ENCODE results near the gene LAMP1.
"Not testable (repeated sequence)": the region's sequence is repeated elsewhere in the genome, so short reads cannot be mapped to it uniquely, and the experiment has no call there.

The LAMP1 gene

GRCh38 chr13:113314895-113315470 lies 17.9 kb downstream of the LAMP1 start:
- not testable (repeated sequence) for H3K36me3 Mint-ChIP-seq, H3K27me3 Mint-ChIP-seq

GRCh38 chr13:113315992-113316391 lies 19.0 kb downstream of the LAMP1 start:
- Mint-ChIP-seq H3K27ac (no peak overlapping the region), H3K4me1 (ENCODE audit: low read depth) (peaks cover 5% of the 10 kb centered on the region), H3K9me3 (ENCODE audit: low read depth) (no peaks in the 10 kb centered on the region), H3K27me3 (no peaks in the 10 kb centered on the region), H3K4me3 (no peak overlapping the region), H3K36me3 (no peaks in the 10 kb centered on the region)

More at GRCh38 chr13:113314895-113315470, 17.9 kb downstream of the LAMP1 start:
- not testable (repeated sequence) for H3K27ac Mint-ChIP-seq; H3K4me1 Mint-ChIP-seq (ENCODE audit: low read depth); H3K4me3 Mint-ChIP-seq; H3K9me3 Mint-ChIP-seq (ENCODE audit: low read depth)

DNA sequence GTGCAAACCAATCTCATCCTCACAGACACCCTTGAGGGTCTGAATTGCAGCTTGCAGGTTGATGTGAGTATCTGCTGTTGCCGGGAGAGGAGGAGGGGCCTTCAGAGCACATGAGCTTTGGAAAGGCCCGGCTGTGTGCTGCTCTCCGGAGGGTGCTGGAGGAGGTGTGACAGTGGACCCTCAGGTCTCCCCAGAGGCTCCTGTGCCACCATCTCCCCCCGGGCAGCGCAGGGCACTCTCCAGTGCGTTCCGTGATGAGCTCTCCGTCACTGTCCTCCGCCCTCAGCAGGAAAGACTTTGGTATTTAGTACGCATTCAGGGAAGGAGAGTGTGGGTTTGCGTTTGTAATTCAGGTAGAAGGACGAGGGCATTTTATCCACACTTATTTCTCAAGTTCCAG lies 20.0 kb downstream of the LAMP1 start:
- Mint-ChIP-seq H3K4me3 (no peak overlapping the region), H3K9me3 (ENCODE audit: low read depth) (no peaks in the 10 kb centered on the region), H3K27ac (no peak overlapping the region), H3K27me3 (no peaks in the 10 kb centered on the region), H3K36me3 (no peaks in the 10 kb centered on the region), H3K4me1 (ENCODE audit: low read depth) (peaks cover 5% of the 10 kb centered on the region)

GRCh38 chr13:113318956-113319355 lies 21.9 kb downstream of the LAMP1 start:
- peaks cover 3% of the 10 kb centered on the region for H3K36me3 Mint-ChIP-seq
- H3K27me3 Mint-ChIP-seq = no peaks in the 10 kb centered on the region
- peaks cover 3% of the 10 kb centered on the region for H3K4me1 Mint-ChIP-seq (ENCODE audit: low read depth)
- H3K9me3 Mint-ChIP-seq (ENCODE audit: low read depth) = no peaks in the 10 kb centered on the region
- no peak overlapping the region for H3K4me3 Mint-ChIP-seq
- no peak overlapping the region for H3K27ac Mint-ChIP-seq

DNA sequence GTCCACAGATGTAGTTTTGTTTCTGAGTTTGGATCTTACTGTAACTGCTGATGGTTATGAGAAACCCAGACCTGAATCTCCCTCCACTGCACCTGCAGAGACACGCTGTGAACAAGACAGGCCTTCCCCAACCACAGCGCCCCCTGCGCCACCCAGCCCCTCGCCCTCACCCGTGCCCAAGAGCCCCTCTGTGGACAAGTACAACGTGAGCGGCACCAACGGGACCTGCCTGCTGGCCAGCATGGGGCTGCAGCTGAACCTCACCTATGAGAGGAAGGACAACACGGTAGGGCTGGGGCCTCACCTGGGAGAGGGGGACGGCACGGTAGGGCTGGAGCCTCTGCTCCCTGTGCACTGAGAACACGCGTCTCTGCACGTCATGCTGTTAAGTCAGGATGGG lies 22.3 kb downstream of the LAMP1 start:
- Mint-ChIP-seq H3K4me3 (no peak overlapping the region), H3K27me3 (no peaks in the 10 kb centered on the region), H3K27ac (no peak overlapping the region), H3K4me1 (ENCODE audit: low read depth) (peaks cover 3% of the 10 kb centered on the region), H3K9me3 (ENCODE audit: low read depth) (no peaks in the 10 kb centered on the region), H3K36me3 (peaks cover 3% of the 10 kb centered on the region)

- Mint-ChIP-seq H3K9me3 (ENCODE audit: low read depth) (no peaks in the 10 kb centered on the region), H3K4me3 (no peak overlapping the region), H3K27ac (no peak overlapping the region), H3K36me3 (peaks cover 3% of the 10 kb centered on the region), H3K27me3 (no peaks in the 10 kb centered on the region), H3K4me1 (ENCODE audit: low read depth) (no peaks in the 10 kb centered on the region)
Measured at GRCh38 chr13:113320226-113320875, 23.3 kb downstream of the LAMP1 start.

GRCh38 chr13:113321546-113321945 lies 24.5 kb downstream of the LAMP1 start:
- H3K36me3 Mint-ChIP-seq = peaks cover 3% of the 10 kb centered on the region
- H3K27me3 Mint-ChIP-seq = no peaks in the 10 kb centered on the region
- no peaks in the 10 kb centered on the region for H3K9me3 Mint-ChIP-seq (ENCODE audit: low read depth)
- H3K27ac Mint-ChIP-seq = no peak overlapping the region
- H3K4me1 Mint-ChIP-seq (ENCODE audit: low read depth) = no peaks in the 10 kb centered on the region
- no peak overlapping the region for H3K4me3 Mint-ChIP-seq

- Mint-ChIP-seq H3K27me3 (no peaks in the 10 kb centered on the region), H3K4me3 (no peak overlapping the region), H3K9me3 (ENCODE audit: low read depth) (no peaks in the 10 kb centered on the region), H3K4me1 (ENCODE audit: low read depth) (no peaks in the 10 kb centered on the region), H3K36me3 (peaks cover 3% of the 10 kb centered on the region), H3K27ac (no peak overlapping the region)
Measured at GRCh38 chr13:113322043-113322461, 25.0 kb downstream of the LAMP1 start.

- Mint-ChIP-seq H3K4me1 (ENCODE audit: low read depth) (peaks cover under 1% of the 10 kb centered on the region), H3K27ac (no peak overlapping the region), H3K36me3 (peaks cover 3% of the 10 kb centered on the region), H3K4me3 (no peak overlapping the region), H3K9me3 (ENCODE audit: low read depth) (no peaks in the 10 kb centered on the region), H3K27me3 (no peaks in the 10 kb centered on the region)
Measured at GRCh38 chr13:113322890-113323651, 26.0 kb downstream of the LAMP1 start.

DNA sequence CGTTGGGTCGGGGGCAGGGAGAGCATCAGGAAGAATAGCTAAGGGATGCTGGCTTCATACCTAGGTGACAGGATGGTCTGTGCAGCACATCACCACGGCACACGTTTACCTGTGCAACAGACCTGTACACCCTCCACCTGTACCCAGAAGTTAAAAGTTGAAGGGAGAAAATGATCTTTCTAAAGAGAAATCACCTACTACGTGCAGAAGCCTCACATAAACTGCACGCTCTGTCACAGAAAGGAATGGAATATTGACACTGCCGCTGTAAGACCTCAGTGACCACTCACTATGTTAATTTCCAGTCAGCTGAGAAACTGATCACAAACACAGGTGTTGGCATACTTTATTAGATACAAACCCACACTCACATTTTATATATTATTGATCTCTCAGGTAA lies 26.8 kb downstream of the LAMP1 start:
- Mint-ChIP-seq H3K4me1 (ENCODE audit: low read depth) (peaks cover 5% of the 10 kb centered on the region), H3K9me3 (ENCODE audit: low read depth) (no peaks in the 10 kb centered on the region), H3K27ac (no peak overlapping the region), H3K27me3 (no peaks in the 10 kb centered on the region), H3K36me3 (peaks cover 3% of the 10 kb centered on the region), H3K4me3 (no peak overlapping the region)

DNA sequence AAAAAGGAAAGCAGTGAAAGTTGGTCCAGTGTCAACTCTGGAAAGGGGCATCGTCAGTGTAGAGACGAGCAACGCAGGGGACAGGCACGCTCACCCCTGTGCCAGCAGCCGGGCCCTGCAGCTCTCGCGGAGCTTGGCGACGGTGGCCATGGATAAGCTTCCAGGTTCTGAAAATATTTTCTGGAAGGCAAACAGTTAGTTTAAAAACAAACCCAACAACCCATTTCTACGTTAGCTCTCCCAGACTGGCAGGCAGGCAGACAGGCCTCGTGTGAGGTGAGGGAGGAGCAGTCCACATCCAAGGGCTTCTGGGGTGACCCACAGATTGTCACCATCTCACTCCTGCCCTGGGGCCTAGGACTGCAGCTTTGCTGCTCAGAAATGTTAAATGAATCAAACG lies 27.4 kb downstream of the LAMP1 start:
- Mint-ChIP-seq H3K27ac (no peak overlapping the region), H3K4me3 (no peak overlapping the region), H3K36me3 (peaks cover 3% of the 10 kb centered on the region), H3K4me1 (ENCODE audit: low read depth) (peaks cover 7% of the 10 kb centered on the region), H3K9me3 (ENCODE audit: low read depth) (no peaks in the 10 kb centered on the region), H3K27me3 (no peaks in the 10 kb centered on the region)

- Mint-ChIP-seq H3K9me3 (ENCODE audit: low read depth) (no peaks in the 10 kb centered on the region), H3K4me3 (no peak overlapping the region), H3K27me3 (no peaks in the 10 kb centered on the region), H3K36me3 (peaks cover 3% of the 10 kb centered on the region), H3K27ac (no peak overlapping the region), H3K4me1 (ENCODE audit: low read depth) (peaks cover 7% of the 10 kb centered on the region)
Measured at GRCh38 chr13:113325779-113326178, 28.7 kb downstream of the LAMP1 start.

DNA sequence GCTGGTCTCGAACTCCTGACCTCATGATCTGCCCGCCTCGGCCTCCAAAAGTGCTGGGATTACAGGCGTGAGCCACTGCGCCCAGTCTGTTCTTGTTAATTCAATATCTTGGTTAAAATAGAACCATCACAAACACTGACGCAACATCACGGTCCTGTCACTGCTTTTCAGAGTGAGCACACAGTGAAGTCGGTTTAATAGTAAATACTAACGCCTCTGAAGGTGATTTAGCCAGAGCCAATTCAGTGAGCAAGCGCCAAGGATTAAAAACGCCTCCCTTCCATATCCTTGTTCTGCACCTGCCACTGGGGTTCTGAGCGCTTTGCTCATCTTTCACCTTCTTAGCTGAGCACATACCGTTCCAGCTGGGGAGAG lies 30.3 kb downstream of the LAMP1 start:
- Mint-ChIP-seq H3K27ac (no peak overlapping the region), H3K36me3 (peaks cover 3% of the 10 kb centered on the region), H3K4me1 (ENCODE audit: low read depth) (peaks cover 7% of the 10 kb centered on the region), H3K27me3 (no peaks in the 10 kb centered on the region), H3K4me3 (no peak overlapping the region), H3K9me3 (ENCODE audit: low read depth) (no peaks in the 10 kb centered on the region)

GRCh38 chr13:113327766-113328471 lies 30.9 kb downstream of the LAMP1 start:
- Mint-ChIP-seq H3K4me1 (ENCODE audit: low read depth) (peaks cover 7% of the 10 kb centered on the region), H3K27ac (no peak overlapping the region), H3K36me3 (peaks cover 3% of the 10 kb centered on the region), H3K9me3 (ENCODE audit: low read depth) (no peaks in the 10 kb centered on the region), H3K4me3 (no peak overlapping the region), H3K27me3 (no peaks in the 10 kb centered on the region)

- H3K36me3 Mint-ChIP-seq = no peaks in the 10 kb centered on the region
- peaks cover 7% of the 10 kb centered on the region for H3K4me1 Mint-ChIP-seq (ENCODE audit: low read depth)
- no peaks in the 10 kb centered on the region for H3K27me3 Mint-ChIP-seq
- H3K4me3 Mint-ChIP-seq = no peak overlapping the region
- no peak overlapping the region for H3K27ac Mint-ChIP-seq
- no peaks in the 10 kb centered on the region for H3K9me3 Mint-ChIP-seq (ENCODE audit: low read depth)
Measured at GRCh38 chr13:113328851-113329250, 31.8 kb downstream of the LAMP1 start.

Measured in activated naive CD8-positive, alpha-beta T cell (primary cell).